ENCODE results near the gene USP49.

GRCh38 chr6:41917528-41917927 lies 22.4 kb upstream of the USP49 start:
- TF ChIP-seq BCL11A (IDR thresholded peaks at IDR 0.05; ENCODE audit: low read depth, low read length) (no peak), CTCF (IDR thresholded peaks at IDR 0.05 in 2 of 3, conservative IDR thresholded peaks at IDR 0.05 in 1 of 3; ENCODE audit: control insufficient read depth in 2 of 3, extremely low read depth in 1 of 3, insufficient read depth in 1 of 3, low read depth in 3 of 3, low read length in 3 of 3) (no peak), POLR2AphosphoS5 (IDR thresholded peaks at IDR 0.05; ENCODE audit: low read length) (no peak), SREBF2 (IDR thresholded peaks at IDR 0.05; ENCODE audit: low read length) (no peak), POLR2A (IDR thresholded peaks at IDR 0.05; ENCODE audit: low read depth, low read length) (no peak), KDM1A (IDR thresholded peaks at IDR 0.05; ENCODE audit: borderline replicate concordance) (no peak), CHD2 (IDR thresholded peaks at IDR 0.05; ENCODE audit: borderline replicate concordance, low read depth, low read length) (no peak), RFX5 (IDR thresholded peaks at IDR 0.05; ENCODE audit: low read depth, low read length) (no peak), REST (IDR thresholded peaks at IDR 0.05; ENCODE audit: low read depth, low read length) (no peak), HDAC2 (IDR thresholded peaks at IDR 0.05) (no peak), FOXK2 (IDR thresholded peaks at IDR 0.05) (no peak)

Measured in GM12878 (cell line).